CD4-positive, alpha-beta T cell treated with Interleukin-12 subunit alpha and Interleukin-12 subunit beta, for 1 hour (primary cell): ENCODE results near the gene LRRC73.
A peak's percentile ranks its signal among the peaks of the same experiment; 100 is the strongest.
"Not testable (repeated sequence)": the region's sequence is repeated elsewhere in the genome, so short reads cannot be mapped to it uniquely, and the experiment has no call there.

Experiments used
- DNase-seq: peaks from one replicate; pipeline ENCODE4 v3.0.0-alpha.2; 2020

Gene LRRC73

GRCh38 chr6:43509142-43509983, 783 bp downstream of the LRRC73 start:
- no peak for DNase-seq

GRCh38 chr6:43508481-43509141, 1.5 kb downstream of the LRRC73 start:
- no peak for DNase-seq

DNA sequence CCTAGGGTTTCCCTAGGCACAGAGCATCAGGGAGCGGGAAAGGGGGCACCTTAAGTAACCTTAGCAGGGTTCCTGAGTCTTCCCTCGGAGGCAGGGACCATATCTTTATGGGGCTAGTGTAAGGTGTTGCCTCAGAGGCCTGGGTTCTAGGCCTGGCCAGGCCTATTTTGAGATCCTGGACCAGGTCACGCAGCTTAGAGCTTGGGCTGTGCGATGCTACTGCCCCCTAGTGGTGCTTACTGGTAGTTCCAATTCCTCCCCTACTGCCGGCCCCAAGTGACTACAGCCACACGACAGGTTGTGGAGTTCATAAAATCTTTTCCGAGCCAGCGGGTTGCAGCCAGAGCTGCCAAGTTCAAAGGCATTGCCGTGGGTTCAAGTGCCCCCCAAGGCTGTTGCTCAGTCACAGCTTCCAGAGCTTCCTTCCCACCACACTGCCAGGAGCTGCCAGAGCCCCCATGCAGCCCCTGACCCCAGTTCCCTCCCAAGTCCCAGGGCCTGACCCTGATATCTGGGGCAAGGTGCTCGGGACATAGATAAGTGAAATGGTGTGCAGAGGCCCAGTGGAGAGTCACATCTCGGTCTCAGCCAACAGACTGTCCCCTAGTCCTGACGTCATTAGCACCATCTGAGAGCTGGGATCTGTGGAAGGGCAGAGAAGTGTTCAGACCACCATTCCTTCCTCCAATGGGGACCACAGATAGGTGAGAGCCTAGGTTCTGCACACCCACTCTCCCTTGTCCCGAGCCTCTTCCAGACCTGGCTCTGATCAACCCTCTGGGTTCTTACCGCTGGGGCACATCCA, 3.3 kb downstream of the LRRC73 start:
- peak; percentile 87 for DNase-seq

DNA sequence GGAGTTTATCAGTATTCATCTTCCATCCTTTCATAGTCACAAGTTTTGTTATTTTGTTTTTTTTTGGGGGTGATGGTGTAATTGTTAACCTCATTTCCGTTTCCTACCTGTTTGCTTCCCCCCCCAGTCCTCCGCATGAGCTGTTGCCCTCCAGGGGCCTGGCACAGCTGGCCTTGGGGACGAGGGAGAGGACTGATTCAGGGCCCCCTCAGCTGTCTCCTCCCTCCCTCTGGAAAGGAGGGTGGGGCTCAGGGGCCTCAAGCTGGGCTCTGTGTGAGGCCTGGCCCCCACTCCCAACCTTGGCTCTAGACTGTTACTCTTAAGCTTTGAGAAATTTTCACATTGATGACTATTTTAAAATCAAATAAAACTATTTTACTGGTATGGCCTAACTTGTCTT, 4.0 kb downstream of the LRRC73 start:
- peak; percentile 13 for DNase-seq

DNA sequence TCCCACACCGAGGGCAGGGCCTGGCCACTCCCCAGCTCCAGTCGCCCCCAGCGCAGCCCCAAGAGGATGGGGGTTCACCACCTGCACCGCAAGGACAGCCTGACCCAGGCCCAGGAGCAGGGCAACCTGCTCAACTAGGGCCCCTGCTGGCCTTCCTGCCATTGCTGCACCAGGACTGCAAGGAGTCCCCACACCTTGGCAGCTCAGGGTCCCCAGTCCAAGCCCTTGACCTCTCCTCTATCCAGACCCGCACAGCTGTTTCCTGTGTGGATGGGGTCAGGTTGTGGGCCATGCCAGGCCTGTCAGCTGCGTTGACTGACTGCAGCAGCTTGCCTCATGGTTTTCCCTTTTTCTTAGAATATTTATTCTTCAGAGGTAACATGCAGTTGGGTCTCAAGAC, 4.4 kb downstream of the LRRC73 start:
- DNase-seq: no peak

GRCh38 chr6:43504756-43505593, 5.2 kb downstream of the LRRC73 start:
- no peak for DNase-seq

DNA sequence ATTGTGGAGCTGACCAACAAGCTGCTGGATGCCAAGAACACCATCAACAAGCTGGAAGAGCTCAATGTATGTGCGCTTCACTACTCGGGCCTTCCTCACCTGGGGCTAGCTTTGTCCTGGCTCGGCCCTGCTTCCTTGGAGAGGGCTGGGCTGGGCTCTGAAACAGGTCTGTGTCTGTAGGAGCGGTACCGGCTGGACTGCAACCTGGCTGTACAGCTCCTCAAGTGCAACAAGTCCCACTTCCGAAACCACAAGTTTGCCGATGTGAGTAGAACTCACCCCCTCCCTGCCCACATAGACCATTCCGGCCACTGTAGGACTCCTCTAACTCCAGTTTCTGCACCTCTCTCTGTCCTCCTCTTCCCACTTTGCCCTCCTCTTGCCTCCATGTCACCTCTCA, 6.7 kb downstream of the LRRC73 start:
- DNase-seq: no peak

DNA sequence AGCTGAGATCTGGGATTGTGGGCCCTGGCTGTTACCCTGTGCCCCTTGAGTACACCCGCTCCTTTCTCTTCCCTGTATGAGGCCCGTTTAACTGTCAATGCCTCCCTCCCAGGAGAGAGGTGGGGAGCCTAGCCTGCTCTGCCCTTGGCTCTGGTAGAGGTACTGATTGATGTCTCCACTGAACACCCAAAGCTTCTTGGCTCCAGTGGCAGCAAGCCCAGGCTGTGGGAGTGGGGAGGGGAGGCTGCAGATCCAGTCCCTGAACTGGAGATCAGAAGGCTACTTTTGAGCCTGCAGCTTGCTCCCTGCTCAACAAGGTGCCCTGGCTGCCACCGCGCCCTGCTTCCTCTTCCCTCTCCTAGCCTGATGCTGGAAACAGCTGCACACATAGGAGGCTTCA, 7.5 kb downstream of the LRRC73 start:
- no peak for DNase-seq

DNA sequence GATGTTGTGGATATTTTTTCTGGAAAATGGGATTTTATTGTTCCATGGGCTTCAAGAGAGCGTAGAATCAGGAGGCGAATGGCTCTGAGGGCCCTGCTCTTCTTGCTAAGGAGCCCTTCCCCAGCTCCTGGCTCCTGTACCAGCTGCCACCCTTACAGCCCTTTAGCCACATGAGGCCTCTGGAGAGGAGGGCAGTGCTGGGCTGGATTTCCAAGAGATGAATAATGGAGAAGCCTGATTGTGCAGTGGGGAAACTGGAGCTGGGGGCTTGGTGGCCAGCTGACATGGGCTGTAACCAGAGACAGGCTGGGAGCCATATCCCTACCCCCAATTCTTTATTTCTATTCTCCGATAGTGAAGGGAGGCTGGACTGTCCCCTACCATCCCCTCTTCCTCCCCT, 9.2 kb downstream of the LRRC73 start:
- DNase-seq: no peak

DNA sequence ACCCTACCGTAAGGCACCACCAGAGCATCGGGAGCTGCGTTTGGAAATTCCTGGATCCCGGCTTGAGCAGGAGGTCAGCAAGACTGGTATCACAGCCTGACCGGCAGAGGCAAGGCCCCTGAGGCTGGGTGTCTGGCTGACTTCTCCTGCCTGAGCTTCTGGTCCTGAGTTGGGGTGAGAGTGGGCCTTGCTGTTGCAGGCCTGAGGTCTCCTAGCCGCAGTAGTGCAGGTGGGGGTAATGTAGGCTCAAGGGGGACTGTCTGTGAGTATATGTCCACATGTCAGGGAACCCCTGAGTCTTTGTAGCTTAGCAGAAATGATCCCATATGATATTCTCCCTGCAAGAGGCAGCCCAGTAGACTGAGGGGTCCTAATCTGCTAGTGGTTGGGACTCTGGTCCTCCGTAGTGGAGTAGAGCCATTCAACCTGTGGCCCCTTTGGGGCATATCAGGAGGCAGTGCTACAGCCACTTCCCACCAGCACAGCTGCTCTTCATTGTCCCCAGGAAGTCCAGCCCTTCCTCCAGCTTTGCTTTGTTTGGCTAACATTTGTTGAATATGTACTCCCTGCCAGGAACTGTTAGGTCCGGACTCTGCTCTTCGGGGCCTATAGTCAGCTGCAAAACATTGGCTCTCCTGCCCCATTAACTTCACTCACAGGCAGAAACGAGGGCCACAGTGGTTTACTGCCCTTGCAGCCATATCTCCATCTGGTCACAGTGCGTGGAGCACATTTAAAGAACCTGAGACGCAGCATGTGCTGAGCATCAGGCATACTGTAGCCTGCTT, 10.9 kb downstream of the LRRC73 start:
- no peak for DNase-seq

DNA sequence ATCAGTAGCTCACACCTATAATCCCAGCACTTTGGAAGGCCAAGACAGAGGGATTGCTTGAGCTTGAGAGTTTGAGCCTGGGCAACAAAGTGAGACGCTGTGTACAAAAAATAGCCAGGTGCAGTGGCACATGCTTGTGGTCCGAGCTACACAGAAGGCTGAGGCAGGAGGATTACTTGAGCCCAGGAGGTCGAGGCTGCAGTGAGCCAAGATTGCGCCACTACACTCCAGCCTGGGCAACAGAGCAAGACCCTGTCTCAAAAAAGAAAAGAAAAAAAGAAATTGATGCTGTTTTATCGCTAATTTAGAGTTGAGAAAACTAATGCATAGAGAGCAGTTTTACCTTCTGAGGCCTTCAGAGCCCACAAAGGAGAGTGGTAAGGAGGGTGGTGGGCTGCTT, 11.9 kb downstream of the LRRC73 start:
- DNase-seq: not testable (repeated sequence)

- DNase-seq: no peak
Measured at GRCh38 chr6:43497689-43498088, 12.5 kb downstream of the LRRC73 start.

DNA sequence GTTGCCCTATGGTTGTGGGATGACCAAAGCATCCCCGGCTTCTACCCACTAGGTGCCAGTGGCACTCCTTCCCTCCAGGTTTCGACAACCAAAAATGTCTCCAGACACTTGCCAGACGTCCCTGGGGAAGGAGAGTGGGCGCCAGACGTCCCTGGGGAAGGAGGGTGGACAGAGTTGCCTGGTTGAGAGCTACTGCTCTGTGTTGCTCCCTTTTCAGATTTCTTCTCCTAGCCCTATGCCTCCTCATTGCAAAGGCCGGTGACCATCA, 13.1 kb downstream of the LRRC73 start:
- DNase-seq: no peak

DNA sequence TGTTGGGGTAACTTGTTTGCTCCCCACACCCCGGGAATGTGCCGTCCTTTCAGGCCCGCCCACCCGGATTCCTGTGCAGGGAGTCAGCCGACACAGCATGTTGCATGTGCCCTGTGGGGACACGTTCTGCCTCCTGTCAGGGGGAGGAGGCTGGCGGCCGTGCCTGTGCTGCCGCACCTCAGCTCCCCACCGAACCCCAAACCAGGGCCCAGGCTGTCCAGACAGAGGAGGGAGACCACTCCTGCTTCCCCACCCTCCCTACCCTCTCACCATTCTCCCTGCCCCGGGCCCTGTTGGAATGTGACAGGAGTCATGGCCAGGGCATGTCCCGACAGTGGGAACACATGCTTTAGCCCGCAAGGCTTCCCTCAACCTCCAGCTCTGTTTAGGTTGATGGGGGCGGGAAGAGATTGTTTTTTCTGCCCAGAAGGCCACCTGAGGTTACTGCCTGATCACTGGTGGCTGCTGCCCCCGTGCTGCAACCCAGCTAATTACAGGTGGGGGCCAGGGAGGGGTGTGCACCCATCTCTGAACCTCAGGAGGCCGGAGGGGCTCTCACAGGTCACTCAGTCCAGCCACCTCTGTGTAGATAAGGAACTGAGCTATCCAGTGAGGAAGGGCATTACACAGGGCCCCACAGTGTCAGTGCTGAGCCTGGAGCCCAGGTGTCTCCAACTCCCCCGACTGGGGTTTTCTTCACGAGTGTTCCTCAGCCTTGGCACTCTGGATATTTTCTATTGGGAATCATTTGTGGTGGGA, 13.6 kb downstream of the LRRC73 start:
- peak; percentile 26 for DNase-seq

- DNase-seq: peak; percentile 51
Measured at GRCh38 chr6:43495409-43495941, 14.7 kb downstream of the LRRC73 start.

GRCh38 chr6:43494766-43495165, 15.4 kb downstream of the LRRC73 start:
- no peak for DNase-seq

DNA sequence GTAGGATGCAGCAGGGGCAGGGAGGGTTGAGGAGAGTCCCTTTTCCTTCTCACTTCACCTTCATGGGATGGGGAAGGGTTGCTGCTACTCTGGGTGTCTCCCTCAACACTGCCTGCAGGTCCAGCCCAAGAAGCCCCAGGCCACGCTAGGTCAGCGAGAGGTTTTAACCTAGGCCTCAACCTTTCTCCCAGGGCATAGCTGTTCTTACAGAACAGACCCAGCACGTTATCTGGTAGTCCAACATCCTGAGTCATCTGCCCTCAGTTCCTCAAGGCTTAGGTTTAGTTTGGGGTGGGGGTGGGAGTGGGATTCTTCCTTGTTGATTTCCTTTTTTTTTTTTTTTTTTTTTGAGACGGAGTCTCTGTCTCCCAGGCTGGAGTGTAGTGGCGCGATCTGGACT, 15.8 kb downstream of the LRRC73 start:
- no peak for DNase-seq

DNA sequence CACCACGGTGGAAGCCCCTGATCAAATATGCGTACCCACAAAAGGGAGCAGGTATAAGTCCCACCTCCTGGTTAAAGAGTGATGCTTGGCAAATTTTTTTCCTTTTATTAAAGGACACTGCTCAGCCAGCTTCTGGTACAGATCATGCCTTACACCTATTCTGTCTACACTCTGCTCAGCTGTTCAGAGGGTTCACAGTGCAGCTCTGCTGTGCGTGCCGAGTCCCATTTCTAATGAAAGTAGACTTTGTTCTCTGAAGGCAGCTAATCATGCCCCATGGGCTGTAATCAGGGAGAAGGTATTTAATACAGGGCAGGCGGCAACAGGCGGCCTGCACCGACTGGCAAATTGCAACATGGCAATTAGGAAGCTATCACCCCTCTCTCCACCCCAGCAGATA, 16.3 kb downstream of the LRRC73 start:
- DNase-seq: no peak

DNA sequence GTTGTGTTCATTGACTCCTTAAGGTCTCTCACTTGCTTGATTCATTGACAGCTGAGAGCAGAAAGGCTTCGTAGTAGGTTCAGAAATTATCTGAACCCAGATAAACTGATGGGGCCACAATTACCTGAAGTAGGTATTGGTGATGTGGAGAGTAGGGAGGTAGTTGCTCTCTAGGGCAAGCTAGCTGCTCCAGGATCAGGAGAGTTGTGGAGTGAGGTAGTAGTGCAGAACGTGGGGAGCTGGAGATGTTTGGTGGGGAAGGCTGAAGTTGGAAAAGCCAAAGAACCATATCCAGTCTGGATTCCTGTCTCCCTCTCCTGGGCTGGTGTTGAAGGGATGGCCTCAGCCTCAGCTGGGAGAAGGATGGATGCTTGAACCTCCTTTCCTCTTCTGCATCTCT, 16.9 kb downstream of the LRRC73 start:
- no peak for DNase-seq

- no peak for DNase-seq
Measured at GRCh38 chr6:43492673-43493072, 17.5 kb downstream of the LRRC73 start.
